OCI-LY3 (cell line): Measurements from ENCODE around the gene DDB1.

Experiments used
- EZH2phosphoT487 ChIP-seq: fragments of 200-600 bp; shearing (Covaris generic); IDR thresholded peaks from 2 replicates; pipeline ENCODE4 v1.6.1; 2018; ENCODE audit warnings: antibody characterized with exemption, mixed run types, low read depth
- TF ChIP-seq, protein P1 (sequence below): fragments of 200-600, 300-600 bp; sonication (generic); IDR thresholded peaks from 2 replicates; pipeline ENCODE4 v1.5.1; 2014; ENCODE audit warnings: antibody characterized with exemption, low read length, low read depth

DNA sequence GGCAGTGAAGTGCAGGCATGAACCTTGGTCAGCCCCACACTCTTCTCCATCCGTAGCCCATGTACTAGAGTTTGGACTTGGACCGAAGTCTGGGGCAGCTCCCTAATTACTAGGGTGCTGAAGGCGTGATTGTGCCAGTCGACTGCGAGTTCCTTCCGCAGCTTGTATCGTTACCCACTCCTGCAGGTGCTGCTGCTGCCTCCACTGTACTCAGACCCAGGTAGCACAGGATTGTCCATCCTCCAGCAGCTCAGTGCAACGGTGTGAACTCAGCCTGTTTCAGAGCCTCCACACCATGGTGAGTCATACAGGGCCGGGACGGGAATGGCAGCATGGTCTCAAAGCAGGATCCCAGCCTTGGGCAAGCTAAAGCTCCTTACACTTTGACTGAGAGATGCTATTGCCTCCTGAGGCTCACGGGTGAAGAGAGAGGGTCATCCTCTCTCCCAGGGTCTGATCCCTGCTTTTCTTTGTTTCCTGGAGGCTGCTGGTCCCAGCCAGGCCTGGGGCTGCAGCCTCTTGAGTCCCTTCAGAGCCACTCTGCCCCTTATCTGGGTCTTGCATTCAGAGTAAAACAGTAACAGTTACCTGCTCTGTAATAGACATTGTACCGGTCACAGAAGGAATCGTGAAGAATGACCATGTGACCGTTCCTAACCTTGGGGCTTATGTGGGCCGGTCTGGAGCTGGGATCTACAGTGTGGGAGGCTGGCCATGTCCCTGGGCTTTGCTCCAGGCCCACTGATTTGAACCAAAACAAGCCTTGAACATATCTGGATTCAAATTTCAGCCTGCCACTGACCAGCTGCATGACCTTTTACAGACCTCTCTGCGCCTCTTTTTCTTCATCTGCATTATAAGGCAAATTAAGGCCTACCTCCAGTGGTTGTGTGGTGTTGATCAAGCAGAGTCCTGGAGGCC is 1.8 kb upstream of the DDB1 start:
- TF ChIP-seq, protein P1, sequence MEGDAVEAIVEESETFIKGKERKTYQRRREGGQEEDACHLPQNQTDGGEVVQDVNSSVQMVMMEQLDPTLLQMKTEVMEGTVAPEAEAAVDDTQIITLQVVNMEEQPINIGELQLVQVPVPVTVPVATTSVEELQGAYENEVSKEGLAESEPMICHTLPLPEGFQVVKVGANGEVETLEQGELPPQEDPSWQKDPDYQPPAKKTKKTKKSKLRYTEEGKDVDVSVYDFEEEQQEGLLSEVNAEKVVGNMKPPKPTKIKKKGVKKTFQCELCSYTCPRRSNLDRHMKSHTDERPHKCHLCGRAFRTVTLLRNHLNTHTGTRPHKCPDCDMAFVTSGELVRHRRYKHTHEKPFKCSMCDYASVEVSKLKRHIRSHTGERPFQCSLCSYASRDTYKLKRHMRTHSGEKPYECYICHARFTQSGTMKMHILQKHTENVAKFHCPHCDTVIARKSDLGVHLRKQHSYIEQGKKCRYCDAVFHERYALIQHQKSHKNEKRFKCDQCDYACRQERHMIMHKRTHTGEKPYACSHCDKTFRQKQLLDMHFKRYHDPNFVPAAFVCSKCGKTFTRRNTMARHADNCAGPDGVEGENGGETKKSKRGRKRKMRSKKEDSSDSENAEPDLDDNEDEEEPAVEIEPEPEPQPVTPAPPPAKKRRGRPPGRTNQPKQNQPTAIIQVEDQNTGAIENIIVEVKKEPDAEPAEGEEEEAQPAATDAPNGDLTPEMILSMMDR = no peak
- no peak for TF ChIP-seq EZH2phosphoT487
